Nephron (organoid): ENCODE data around the gene TACC2.

Experiments used
- H3K27ac Mint-ChIP-seq, 3 experiments: 2 replicates each; pipeline ENCODE4 v1.8.0; 2020; ENCODE audit warnings: mixed read lengths in 3 of 3, mild to moderate bottlenecking in 2 of 3, moderate library complexity in 1 of 3
- H3K27me3 Mint-ChIP-seq: 2 replicates; pipeline ENCODE4 v1.8.0; 2021; ENCODE audit warnings: low read depth, mild to moderate bottlenecking, moderate library complexity, mixed read lengths
- H3K36me3 Mint-ChIP-seq: 2 replicates; pipeline ENCODE4 v1.8.0; 2020; ENCODE audit warnings: low read depth, mixed read lengths
- H3K4me1 Mint-ChIP-seq: 2 replicates; pipeline ENCODE4 v1.8.0; 2020; ENCODE audit warnings: mixed read lengths
- H3K4me3 Mint-ChIP-seq, 3 experiments: 2 replicates each; pipeline ENCODE4 v1.8.0; 2020; ENCODE audit warnings: mild to moderate bottlenecking in 3 of 3, mixed read lengths in 3 of 3, moderate library complexity in 2 of 3
- H3K9me3 Mint-ChIP-seq: 2 replicates; pipeline ENCODE4 v1.8.0; 2020; ENCODE audit warnings: mixed read lengths
- TF ChIP-seq, protein P1 (sequence below), 3 experiments: fragments of 200-600 bp; sonication (generic); IDR thresholded peaks; one replicate each; pipeline ENCODE4 v1.5.0; 2021; ENCODE audit warnings: antibody characterized with exemption in 3 of 3; ENCODE audit not compliant: unreplicated experiment in 3 of 3

Gene TACC2

DNA sequence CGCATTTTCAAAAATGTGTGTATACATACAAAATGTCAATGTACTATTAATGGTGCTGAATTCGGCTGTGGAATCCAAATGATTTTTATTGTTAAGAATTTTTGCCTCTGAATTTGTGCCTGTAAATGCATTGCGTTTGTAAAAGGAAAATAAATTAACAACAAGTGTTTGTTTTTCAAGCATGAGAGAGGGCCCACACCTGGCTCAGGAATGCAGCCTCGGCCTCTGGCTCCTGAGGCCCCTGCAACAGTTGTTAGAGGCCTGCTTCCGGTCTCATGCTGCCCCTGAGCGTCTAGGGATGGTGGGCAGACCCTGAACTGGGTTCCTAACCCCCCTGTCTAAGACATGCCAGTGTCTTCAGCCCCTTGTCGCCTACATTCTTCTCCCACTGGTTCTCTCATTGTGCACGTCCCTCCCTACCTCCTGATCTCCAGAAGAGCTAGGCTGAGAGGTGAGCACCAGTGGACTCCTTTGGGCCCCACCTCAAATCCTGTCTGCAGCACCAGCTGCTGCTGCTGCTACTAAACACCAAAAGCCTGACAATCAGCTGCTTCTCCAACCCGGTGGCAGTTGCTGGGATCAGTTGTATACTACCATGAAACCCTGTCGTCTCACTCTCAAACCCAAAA lies 280.2 kb downstream of the TACC2 start:
- Mint-ChIP-seq H3K4me3 (no peak overlapping the region), H3K27me3 (no peaks in the 10 kb centered on the region), H3K27ac (peak overlapping the region in 2 of 3 experiments; percentile 70 to 79), H3K36me3 (peaks cover 2% of the 10 kb centered on the region), H3K4me1 (peaks cover 40% of the 10 kb centered on the region), H3K9me3 (no peaks in the 10 kb centered on the region)
- TF ChIP-seq, protein P1, sequence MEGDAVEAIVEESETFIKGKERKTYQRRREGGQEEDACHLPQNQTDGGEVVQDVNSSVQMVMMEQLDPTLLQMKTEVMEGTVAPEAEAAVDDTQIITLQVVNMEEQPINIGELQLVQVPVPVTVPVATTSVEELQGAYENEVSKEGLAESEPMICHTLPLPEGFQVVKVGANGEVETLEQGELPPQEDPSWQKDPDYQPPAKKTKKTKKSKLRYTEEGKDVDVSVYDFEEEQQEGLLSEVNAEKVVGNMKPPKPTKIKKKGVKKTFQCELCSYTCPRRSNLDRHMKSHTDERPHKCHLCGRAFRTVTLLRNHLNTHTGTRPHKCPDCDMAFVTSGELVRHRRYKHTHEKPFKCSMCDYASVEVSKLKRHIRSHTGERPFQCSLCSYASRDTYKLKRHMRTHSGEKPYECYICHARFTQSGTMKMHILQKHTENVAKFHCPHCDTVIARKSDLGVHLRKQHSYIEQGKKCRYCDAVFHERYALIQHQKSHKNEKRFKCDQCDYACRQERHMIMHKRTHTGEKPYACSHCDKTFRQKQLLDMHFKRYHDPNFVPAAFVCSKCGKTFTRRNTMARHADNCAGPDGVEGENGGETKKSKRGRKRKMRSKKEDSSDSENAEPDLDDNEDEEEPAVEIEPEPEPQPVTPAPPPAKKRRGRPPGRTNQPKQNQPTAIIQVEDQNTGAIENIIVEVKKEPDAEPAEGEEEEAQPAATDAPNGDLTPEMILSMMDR (IDR thresholded peaks at IDR 0.05; ENCODE audit: unreplicated experiment in 3 of 3): no peak

DNA sequence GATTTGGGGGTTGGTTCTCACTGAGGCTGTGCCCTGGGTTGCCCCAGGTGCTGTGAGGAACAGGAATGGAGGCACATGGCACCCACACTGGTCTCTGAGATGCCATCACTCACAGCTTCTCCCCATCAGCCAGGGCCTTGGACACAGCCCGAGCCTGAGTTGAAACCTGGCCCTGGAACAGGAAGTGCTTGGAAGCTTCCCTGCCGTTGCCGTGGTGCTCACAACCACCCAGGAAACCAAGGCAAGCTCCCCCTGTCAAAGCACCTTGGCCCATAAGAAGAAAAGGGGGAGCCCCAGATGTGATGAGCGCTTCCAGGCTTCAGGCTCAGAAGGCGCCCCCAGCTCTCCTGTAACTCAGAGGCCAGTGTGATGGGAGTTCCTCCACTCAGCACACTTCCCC lies 282.1 kb downstream of the TACC2 start, which contains the start of gene BTBD16:
BTBD16 (plus strand) TSS at position 221 of the 400 bp plus-strand sequence. CDS start 3,786 bp downstream, outside the sequence.
- Mint-ChIP-seq H3K9me3 (no peaks in the 10 kb centered on the region), H3K4me1 (peaks cover 21% of the 10 kb centered on the region), H3K4me3 (no peak within 1 kb of the TSS), H3K27me3 (peaks cover 5% of the 10 kb centered on the region), H3K27ac (no peak within 1 kb of the TSS), H3K36me3 (no peaks in the 10 kb centered on the region)
- TF ChIP-seq, protein P1 (IDR thresholded peaks at IDR 0.05; ENCODE audit: unreplicated experiment in 3 of 3): no peak

DNA sequence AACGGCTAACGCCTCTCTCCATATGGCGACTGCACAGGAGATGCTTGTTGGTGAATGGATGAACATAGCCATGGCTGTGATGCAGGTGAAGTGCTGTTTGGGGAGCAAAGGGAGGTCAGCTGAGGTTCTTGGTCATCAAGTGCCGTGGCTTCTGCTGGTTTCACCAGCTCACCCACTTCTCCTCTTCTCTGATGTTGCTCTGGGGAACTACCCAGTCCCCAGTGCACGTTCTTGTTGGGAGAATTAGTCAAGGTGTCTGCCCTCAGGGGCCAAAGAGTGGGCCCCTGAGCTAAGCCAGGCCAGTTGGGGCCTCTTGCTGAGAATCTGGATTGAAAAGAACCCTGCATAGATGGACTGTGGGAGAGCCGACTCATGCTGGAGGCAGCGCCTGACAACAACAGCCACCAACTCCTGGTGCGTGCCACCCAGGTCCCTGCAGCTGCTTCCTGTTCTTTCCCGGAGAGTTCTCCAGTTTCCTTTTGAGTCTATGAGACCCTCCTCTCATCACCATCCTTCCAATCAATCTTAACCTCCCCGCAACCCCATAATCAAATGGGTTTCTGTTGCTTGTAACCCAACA lies 285.1 kb downstream of the TACC2 start:
- Mint-ChIP-seq H3K4me3 (no peak overlapping the region), H3K27ac (no peak overlapping the region), H3K36me3 (no peaks in the 10 kb centered on the region), H3K27me3 (peaks cover 11% of the 10 kb centered on the region), H3K9me3 (no peaks in the 10 kb centered on the region), H3K4me1 (peaks cover 9% of the 10 kb centered on the region)
- TF ChIP-seq, protein P1 (IDR thresholded peaks at IDR 0.05; ENCODE audit: unreplicated experiment in 3 of 3): no peak

DNA sequence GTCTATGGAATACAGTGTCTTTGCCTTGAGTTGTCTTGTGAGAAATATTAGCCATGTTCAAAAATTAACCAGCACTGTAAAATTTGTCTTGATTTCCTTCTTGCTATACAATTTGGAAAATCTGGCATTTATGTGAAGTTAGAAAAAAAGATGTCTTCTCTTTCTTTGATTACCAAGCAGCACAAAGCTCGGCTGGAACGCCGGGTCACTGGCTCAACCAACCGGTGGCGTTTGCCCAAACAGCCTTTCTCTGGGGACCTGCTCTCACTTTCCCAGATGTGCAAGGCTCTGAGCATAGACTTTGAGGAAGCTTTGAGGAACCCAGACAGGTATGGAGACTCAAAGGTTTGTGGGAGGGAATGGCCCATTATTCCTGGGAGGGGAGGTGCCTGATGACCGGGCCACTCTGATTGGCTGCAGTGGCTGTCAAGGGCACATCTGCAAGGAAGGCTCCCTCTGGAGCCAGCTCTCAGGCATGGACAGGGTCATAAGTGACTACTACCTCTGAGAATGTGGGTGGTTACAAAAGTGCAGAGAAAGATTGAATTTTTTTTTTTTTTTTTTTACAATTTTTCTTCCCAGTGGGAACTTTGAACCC lies 287.7 kb downstream of the TACC2 start:
- no peak overlapping the region for H3K4me3 Mint-ChIP-seq
- H3K27ac Mint-ChIP-seq: no peak overlapping the region
- H3K9me3 Mint-ChIP-seq: no peaks in the 10 kb centered on the region
- H3K4me1 Mint-ChIP-seq: peaks cover 11% of the 10 kb centered on the region
- no peaks in the 10 kb centered on the region for H3K36me3 Mint-ChIP-seq
- H3K27me3 Mint-ChIP-seq: peaks cover 17% of the 10 kb centered on the region
- TF ChIP-seq, protein P1 (IDR thresholded peaks at IDR 0.05; ENCODE audit: unreplicated experiment in 3 of 3): no peak

DNA sequence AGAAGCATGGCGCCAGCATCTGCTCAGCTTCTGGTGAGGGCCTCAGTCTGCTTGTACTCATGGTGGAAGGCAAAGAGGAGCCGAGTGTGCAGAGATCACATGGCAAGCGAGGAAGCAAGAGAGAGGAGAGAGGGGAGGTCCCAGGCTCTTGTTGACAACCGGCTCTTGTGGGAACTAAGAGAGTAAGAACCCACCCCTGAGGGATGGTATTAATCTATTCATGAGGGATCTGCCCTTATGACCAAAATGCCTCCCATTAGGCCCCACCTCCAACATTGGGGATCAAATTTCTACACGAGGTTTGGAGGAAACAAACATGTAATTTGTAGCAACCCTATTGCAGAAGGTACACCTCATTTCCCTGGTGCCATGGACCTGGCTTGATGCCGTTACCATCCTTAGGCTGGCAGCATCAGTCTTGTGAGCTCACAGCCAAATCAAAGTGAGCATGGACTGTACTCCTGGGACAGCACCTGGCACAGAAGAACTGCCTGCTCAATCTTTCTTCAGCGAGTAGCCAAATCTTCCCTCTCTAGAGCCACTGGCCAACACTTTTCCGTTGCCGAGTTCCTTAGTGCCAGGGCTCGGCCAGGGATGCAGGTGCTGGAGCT lies 288.7 kb downstream of the TACC2 start:
- Mint-ChIP-seq H3K27me3 (peaks cover 17% of the 10 kb centered on the region), H3K27ac (no peak overlapping the region), H3K4me3 (no peak overlapping the region), H3K4me1 (peaks cover 19% of the 10 kb centered on the region), H3K9me3 (no peaks in the 10 kb centered on the region), H3K36me3 (no peaks in the 10 kb centered on the region)
- TF ChIP-seq, protein P1 (IDR thresholded peaks at IDR 0.05; ENCODE audit: unreplicated experiment in 3 of 3): no peak
